BLaER1 treated with 17β-estradiol and CSF1 and Interleukin-3, amounts not matched to agents 10 nM and 100 nM (cell line): ENCODE measurements around the gene HSD17B8.
A peak's percentile ranks its signal among the peaks of the same experiment; 100 is the strongest.

ENCODE experiments used
- H3K27ac ChIP-seq, 11 experiments: shearing (Covaris generic); formaldehyde crosslinking; 2 replicates each; pipeline ENCODE4 v1.8.1; 2022
- H3K27me3 ChIP-seq, 11 experiments: shearing (Covaris generic); formaldehyde crosslinking; 2 replicates each; pipeline ENCODE4 v1.8.1; 2022
- H3K36me3 ChIP-seq, 11 experiments: shearing (Covaris generic); formaldehyde crosslinking; 2 replicates each; pipeline ENCODE4 v1.8.1; 2022
- H3K4me1 ChIP-seq, 10 experiments: shearing (Covaris generic); formaldehyde crosslinking; 2 replicates each; pipeline ENCODE4 v1.8.1; 2022
- H3K4me2 ChIP-seq, 11 experiments: shearing (Covaris generic); formaldehyde crosslinking; 2 replicates each; pipeline ENCODE4 v1.8.1; 2022
- H3K4me3 ChIP-seq, 10 experiments: shearing (Covaris generic); formaldehyde crosslinking; 2 replicates each; pipeline ENCODE4 v1.8.1; 2022
- H3K9ac ChIP-seq, 11 experiments: shearing (Covaris generic); formaldehyde crosslinking; 2 replicates each; pipeline ENCODE4 v1.8.1; 2022
- H3K9me3 ChIP-seq, 11 experiments: shearing (Covaris generic); formaldehyde crosslinking; replicated peaks in 1 of 11; 2 replicates each; pipeline ENCODE4 v1.8.1; 2022
- H4K20me1 ChIP-seq, 11 experiments: shearing (Covaris generic); formaldehyde crosslinking; 2 replicates each; pipeline ENCODE4 v1.8.1; 2022
- Cebpa-rat ChIP-seq, 11 experiments: shearing (Covaris generic); IDR thresholded peaks; 2 replicates each; pipeline ENCODE4 v1.8.1; 2022

HSD17B8 gene

GRCh38 chr6:33249732-33250630 is 45.5 kb downstream of the HSD17B8 start:
- H3K4me1 ChIP-seq, result peaks cover 20 to 52% (median 32%) of the 10 kb centered on the region in 10 experiments
- H3K36me3 ChIP-seq, result peaks cover under 1 to 48% (median 24%) of the 10 kb centered on the region in 11 experiments; a peak in 19 of 22 replicates
- no peaks in the 10 kb centered on the region for H3K9me3 ChIP-seq
- peak overlapping the region; percentile 86 to 92 (median 90) for H3K9ac ChIP-seq
- H3K27me3 ChIP-seq, result no peaks in the 10 kb centered on the region
- peak overlapping the region; percentile 84 to 96 (median 91) for H3K27ac ChIP-seq
- no peak for TF ChIP-seq Cebpa-rat (IDR thresholded peaks at IDR 0.05)
- no peaks in the 10 kb centered on the region for H4K20me1 ChIP-seq
- peak overlapping the region; percentile 90 to 100 (median 99) for H3K4me2 ChIP-seq
- peak overlapping the region; percentile 58 to 76 (median 68) for H3K4me3 ChIP-seq

GRCh38 chr6:33250731-33251130 is 46.3 kb downstream of the HSD17B8 start:
- TF ChIP-seq Cebpa-rat (IDR thresholded peaks at IDR 0.05), result no peak
- Histone ChIP-seq H3K9me3 (no peaks in the 10 kb centered on the region), H3K4me1 (peaks cover 20 to 52% (median 32%) of the 10 kb centered on the region in 10 experiments), H4K20me1 (no peaks in the 10 kb centered on the region), H3K36me3 (peaks cover 8 to 55% (median 29%) of the 10 kb centered on the region in 11 experiments; a peak in 19 of 22 replicates), H3K4me2 (peak overlapping the region; percentile 90 to 100 (median 99)), H3K27ac (peak overlapping the region in 9 of 11 experiments; percentile 19 to 96 (median 91); a peak in 10 of 22 replicates), H3K4me3 (peak overlapping the region in 6 of 10 experiments; percentile 58 to 76 (median 69); a peak in 8 of 20 replicates), H3K27me3 (no peaks in the 10 kb centered on the region), H3K9ac (peak overlapping the region; percentile 6 to 92 (median 90); a peak in 18 of 22 replicates)

GRCh38 chr6:33251395-33252012 is 47.0 kb downstream of the HSD17B8 start:
- no peak for TF ChIP-seq Cebpa-rat (IDR thresholded peaks at IDR 0.05)

GRCh38 chr6:33252759-33253158 is 48.3 kb downstream of the HSD17B8 start:
- no peaks in the 10 kb centered on the region for H4K20me1 ChIP-seq
- H3K27ac ChIP-seq, result peak overlapping the region in 2 of 11 experiments; percentile 1 to 25; a peak in 2 of 22 replicates
- H3K27me3 ChIP-seq, result no peaks in the 10 kb centered on the region
- H3K9ac ChIP-seq, result peak overlapping the region in 1 of 11 experiments; percentile 4; a peak in 3 of 22 replicates
- TF ChIP-seq Cebpa-rat (IDR thresholded peaks at IDR 0.05), result no peak
- H3K4me3 ChIP-seq, result no peak overlapping the region
- peaks cover 20 to 51% (median 31%) of the 10 kb centered on the region in 10 experiments for H3K4me1 ChIP-seq
- H3K4me2 ChIP-seq, result peak overlapping the region in 3 of 11 experiments; percentile 64 to 100 (median 100); a peak in 6 of 22 replicates
- H3K9me3 ChIP-seq, result peaks cover 0 to 4% (median 0%) of the 10 kb centered on the region in 11 experiments; a peak in 1 of 22 replicates
- peaks cover 23 to 73% (median 42%) of the 10 kb centered on the region in 11 experiments for H3K36me3 ChIP-seq

More at GRCh38 chr6:33251395-33252012, 47.0 kb downstream of the HSD17B8 start:
- Histone ChIP-seq H3K9me3 (no peaks in the 10 kb centered on the region), H3K4me1 (peaks cover 20 to 52% (median 32%) of the 10 kb centered on the region in 10 experiments), H3K27me3 (no peaks in the 10 kb centered on the region), H3K27ac (peak overlapping the region in 1 of 11 experiments; percentile 15; a peak in 2 of 22 replicates), H3K4me3 (0 out of 20 replicates have a peak overlapping the region, but pooled peaks of 1 of the 10 experiments have one; percentile 58), H3K9ac (peak overlapping the region in 4 of 11 experiments; percentile 11 to 92 (median 52); a peak in 3 of 22 replicates), H3K36me3 (peaks cover 14 to 60% (median 31%) of the 10 kb centered on the region in 11 experiments; a peak in 19 of 22 replicates), H3K4me2 (peak overlapping the region in 7 of 11 experiments; percentile 21 to 100 (median 99); a peak in 9 of 22 replicates), H4K20me1 (no peaks in the 10 kb centered on the region)

GRCh38 chr6:33254591-33254990 is 50.1 kb downstream of the HSD17B8 start:
- H3K27me3 ChIP-seq, result no peaks in the 10 kb centered on the region
- no peak for TF ChIP-seq Cebpa-rat (IDR thresholded peaks at IDR 0.05)
- H3K9ac ChIP-seq, result peak overlapping the region in 1 of 11 experiments; percentile 33; a peak in 1 of 22 replicates
- peaks cover 41 to 91% (median 60%) of the 10 kb centered on the region in 11 experiments for H3K36me3 ChIP-seq
- H3K4me2 ChIP-seq, result no peak overlapping the region
- H3K27ac ChIP-seq, result no peak overlapping the region
- no peaks in the 10 kb centered on the region for H4K20me1 ChIP-seq
- H3K9me3 ChIP-seq, result peaks cover 0 to 5% (median 0%) of the 10 kb centered on the region in 11 experiments; a peak in 3 of 22 replicates
- peaks cover 14 to 42% (median 22%) of the 10 kb centered on the region in 10 experiments for H3K4me1 ChIP-seq
- no peak overlapping the region for H3K4me3 ChIP-seq
